Activated CD4-positive, alpha-beta T cell treated with anti-CD3 and anti-CD28 coated beads for 36 hours (primary cell): Measurements from ENCODE around the gene NR4A1. TPM values are rescaled to one million over a fixed set of nuclear protein-coding genes. Genes with fewer than 3 reads are reported as not detected.

ENCODE experiments used
- ATAC-seq: fragments of 200-7000 bp; cut with Tn5 transposase; one replicate; pipeline ENCODE4 v1.10.0; 2021; ENCODE audit warnings: mild to moderate bottlenecking, moderate library complexity
- CTCF ChIA-PET: fragments of 350-600 bp; sonication (Branson Sonifier 250); formaldehyde crosslinking; loops from one replicate; lab custom pipeline; 2021; ENCODE audit warnings: antibody characterized with exemption; lab: Charles Lee
- POLR2A ChIA-PET: fragments of 350-600 bp; sonication (Branson Sonifier 250); formaldehyde crosslinking; loops from one replicate; lab custom pipeline; 2021; ENCODE audit warnings: antibody characterized with exemption, inconsistent platforms; lab: Charles Lee
- DNase-seq: peaks from one replicate; pipeline ENCODE4 v3.0.0-alpha.2; 2020
- H3K27ac Mint-ChIP-seq: one replicate; pipeline ENCODE4 v1.8.0; 2021; ENCODE audit warnings: mixed read lengths
- H3K27me3 Mint-ChIP-seq: one replicate; pipeline ENCODE4 v1.8.0; 2021; ENCODE audit warnings: mixed read lengths
- H3K36me3 Mint-ChIP-seq: one replicate; pipeline ENCODE4 v1.8.0; 2021; ENCODE audit warnings: low read depth, mixed read lengths
- H3K4me1 Mint-ChIP-seq: one replicate; pipeline ENCODE4 v1.8.0; 2021; ENCODE audit warnings: mixed read lengths
- H3K4me3 Mint-ChIP-seq: one replicate; pipeline ENCODE4 v1.8.0; 2021; ENCODE audit warnings: mild to moderate bottlenecking, moderate library complexity, mixed read lengths
- H3K9me3 Mint-ChIP-seq: one replicate; pipeline ENCODE4 v1.8.0; 2021; ENCODE audit warnings: low read depth, mixed read lengths
- intact Hi-C, 2 experiments: fragments of 100-400 bp; cut with DNase I in 1 of 2; cut with micrococcal nuclease in 1 of 2; formaldehyde crosslinking; loops; one replicate each; pipeline versions ENCODE4 v1.14.2 to v1.15.1; 2022 to 2024; cut with DNase I, micrococcal nuclease
- total RNA-seq, 2 experiments: library from RNA; stranded (reverse); gene quantifications; one replicate each; pipeline ENCODE4 v1.2.3, GENCODE V29; 2021

NR4A1 gene
- total RNA-seq, 2 experiments from 2014 or later = 69.4 to 72.8 TPM

- H3K27ac Mint-ChIP-seq = peak within 1 kb of the TSS; percentile 99
- no peaks in the 10 kb centered on the region for H3K9me3 Mint-ChIP-seq
- POLR2A ChIA-PET = interaction anchor here (0.8 to 1.7 kb wide), 7 partner anchors 18 to 936 kb away, joined by 3 to 10 read pairs (median 4); partner anchors contain the start of gene NR4A1
- peak; percentile 92 for DNase-seq
- peaks cover 26% of the 10 kb centered on the region for H3K36me3 Mint-ChIP-seq
- H3K27me3 Mint-ChIP-seq = no peaks in the 10 kb centered on the region
- CTCF ChIA-PET = interaction anchor here (0.6 to 11.6 kb wide), 11 partner anchors 9 to 1228 kb away, joined by 3 to 253 read pairs (median 4); partner anchors contain the start of gene NR4A1
- peak within 1 kb of the TSS; percentile 99 for H3K4me3 Mint-ChIP-seq
- intact Hi-C loops = loop anchor here (1.0 to 10.0 kb wide), 8 partner anchors 18 to 937 kb away; partner anchors contain the start of genes NR4A1 (in 2 of the 2), EIF4B (in 1 of the 2) and TAMALIN (in 1 of the 2)
- peak; percentile 95 for ATAC-seq
- peaks cover 56% of the 10 kb centered on the region for H3K4me1 Mint-ChIP-seq
Observed at GRCh38 chr12:52069327-52070184, 18.3 kb downstream of the NR4A1 start, which contains the start of gene ATG101. Gene ATG101 (plus strand): TSS chr12:52069978. CDS start chr12:52073651, 3,673 bp downstream.

GRCh38 chr12:52070185-52070925 is 19.1 kb downstream of the NR4A1 start:
- POLR2A ChIA-PET = interaction anchor here (0.6 to 1.7 kb wide), 6 partner anchors 11 to 935 kb away, joined by 3 to 10 read pairs (median 5); partner anchors contain the start of gene NR4A1
- no peaks in the 10 kb centered on the region for H3K9me3 Mint-ChIP-seq
- H3K27ac Mint-ChIP-seq = peak overlapping the region; percentile 99
- DNase-seq (no peak), ATAC-seq (no peak)
- intact Hi-C loops = no loop called here
- no peaks in the 10 kb centered on the region for H3K27me3 Mint-ChIP-seq
- H3K36me3 Mint-ChIP-seq = peaks cover 31% of the 10 kb centered on the region
- H3K4me3 Mint-ChIP-seq = peak overlapping the region; percentile 99
- CTCF ChIA-PET = interaction anchor here (0.6 to 11.6 kb wide), 13 partner anchors 9 to 1985 kb away, joined by 3 to 253 read pairs (median 4); partner anchors contain the start of genes NR4A1 and SMARCD1
- peaks cover 56% of the 10 kb centered on the region for H3K4me1 Mint-ChIP-seq

DNA sequence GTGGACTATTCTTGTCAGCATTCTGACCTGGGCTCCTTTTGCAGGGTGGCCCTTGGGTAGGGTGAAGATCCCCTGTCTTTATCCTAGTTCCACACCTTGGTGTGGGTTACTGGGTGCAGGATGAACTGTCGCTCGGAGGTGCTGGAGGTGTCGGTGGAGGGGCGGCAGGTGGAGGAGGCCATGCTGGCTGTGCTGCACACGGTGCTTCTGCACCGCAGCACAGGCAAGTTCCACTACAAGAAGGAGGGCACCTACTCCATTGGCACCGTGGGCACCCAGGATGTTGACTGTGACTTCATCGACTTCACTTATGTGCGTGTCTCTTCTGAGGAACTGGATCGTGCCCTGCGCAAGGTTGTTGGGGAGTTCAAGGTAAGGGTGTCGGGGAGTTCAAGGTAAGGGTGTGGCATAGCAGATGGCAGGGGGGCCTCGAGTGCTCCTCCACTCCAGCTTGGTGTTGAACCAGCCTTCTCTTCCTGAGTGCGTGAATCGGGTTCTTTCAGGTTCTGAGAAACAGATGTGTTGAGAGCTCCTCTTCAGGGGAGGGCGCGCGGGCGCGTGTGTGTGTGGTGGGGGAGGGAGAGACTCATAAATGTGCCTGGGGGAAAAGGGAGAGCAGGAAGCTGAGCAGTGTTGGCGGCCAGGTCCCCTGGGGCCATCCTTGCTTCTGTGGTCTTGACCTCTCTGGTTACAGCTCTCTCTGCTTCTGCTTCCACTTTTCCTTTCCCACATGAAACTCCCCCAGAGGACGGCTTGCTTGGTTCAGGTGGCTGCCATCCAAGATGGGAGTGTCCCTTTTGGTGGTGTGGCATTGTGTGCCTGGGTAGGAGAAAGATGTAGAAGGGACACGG is 22.5 kb downstream of the NR4A1 start:
- Mint-ChIP-seq H3K27ac (peak overlapping the region; percentile 73), H3K9me3 (no peaks in the 10 kb centered on the region), H3K4me1 (peaks cover 45% of the 10 kb centered on the region), H3K4me3 (peak overlapping the region; percentile 4), H3K36me3 (peaks cover 42% of the 10 kb centered on the region), H3K27me3 (no peaks in the 10 kb centered on the region)
- ATAC-seq (no peak), DNase-seq (no peak)
- ChIA-PET POLR2A (no interaction called here), CTCF (interaction anchor here (2.5 to 11.6 kb wide), 3 partner anchors 8 to 44 kb away, joined by 13 to 253 read pairs (median 36); partner anchors contain the start of gene NR4A1)
- intact Hi-C loops = no loop called here

- ATAC-seq = no peak
- ChIA-PET CTCF (interaction anchor here (11.6 kb wide), 1 partner anchor 46 kb away, joined by 253 read pairs; no protein-coding TSS in a partner anchor), POLR2A (no interaction called here)
- Mint-ChIP-seq H3K36me3 (peaks cover 41% of the 10 kb centered on the region), H3K4me1 (peaks cover 38% of the 10 kb centered on the region), H3K9me3 (no peaks in the 10 kb centered on the region), H3K27ac (no peak overlapping the region), H3K4me3 (no peak overlapping the region), H3K27me3 (no peaks in the 10 kb centered on the region)
- DNase-seq = no peak
- intact Hi-C loops = no loop called here
Observed at GRCh38 chr12:52074971-52075724, 23.9 kb downstream of the NR4A1 start.

GRCh38 chr12:52076811-52077210 is 25.6 kb downstream of the NR4A1 start:
- ChIA-PET POLR2A (no interaction called here), CTCF (interaction anchor here (0.6 to 11.6 kb wide), 3 partner anchors 10 to 47 kb away, joined by 3 to 253 read pairs (median 5); no protein-coding TSS in a partner anchor)
- peaks cover 37% of the 10 kb centered on the region for H3K36me3 Mint-ChIP-seq
- H3K4me3 Mint-ChIP-seq = no peak overlapping the region
- ATAC-seq (no peak), DNase-seq (no peak)
- no peaks in the 10 kb centered on the region for H3K27me3 Mint-ChIP-seq
- H3K9me3 Mint-ChIP-seq = no peaks in the 10 kb centered on the region
- no peak overlapping the region for H3K27ac Mint-ChIP-seq
- intact Hi-C loops = no loop called here
- H3K4me1 Mint-ChIP-seq = peaks cover 26% of the 10 kb centered on the region

DNA sequence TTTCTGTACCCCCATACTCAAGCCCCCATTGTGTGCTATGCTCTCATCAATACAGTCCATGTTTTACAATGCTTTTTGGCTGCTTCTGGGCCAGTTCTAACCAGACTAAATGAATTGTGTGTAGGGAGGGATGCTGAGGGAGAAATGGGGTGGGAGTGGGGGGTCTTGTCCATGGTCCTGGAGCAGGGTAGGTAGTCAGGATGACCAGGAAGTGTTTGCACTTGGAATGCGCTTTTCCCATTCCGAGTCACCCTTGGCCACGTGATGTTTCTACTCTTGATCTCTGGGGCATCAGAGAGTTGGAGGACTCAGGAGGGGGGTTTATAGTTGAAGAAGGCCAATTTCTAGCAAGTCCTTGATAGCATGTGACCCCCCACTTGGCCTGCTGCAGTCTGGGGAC is 27.0 kb downstream of the NR4A1 start:
- CTCF ChIA-PET = interaction anchor here (0.6 to 3.0 kb wide), 3 partner anchors 20 to 1277 kb away, joined by 3 to 16 read pairs (median 3); no protein-coding TSS in a partner anchor
- intact Hi-C loops = no loop called here
- Mint-ChIP-seq H3K4me3 (no peak overlapping the region), H3K27me3 (no peaks in the 10 kb centered on the region), H3K9me3 (no peaks in the 10 kb centered on the region), H3K36me3 (peaks cover 28% of the 10 kb centered on the region), H3K27ac (no peak overlapping the region), H3K4me1 (peaks cover 18% of the 10 kb centered on the region)
- POLR2A ChIA-PET = no interaction called here
- ATAC-seq (no peak), DNase-seq (no peak)

DNA sequence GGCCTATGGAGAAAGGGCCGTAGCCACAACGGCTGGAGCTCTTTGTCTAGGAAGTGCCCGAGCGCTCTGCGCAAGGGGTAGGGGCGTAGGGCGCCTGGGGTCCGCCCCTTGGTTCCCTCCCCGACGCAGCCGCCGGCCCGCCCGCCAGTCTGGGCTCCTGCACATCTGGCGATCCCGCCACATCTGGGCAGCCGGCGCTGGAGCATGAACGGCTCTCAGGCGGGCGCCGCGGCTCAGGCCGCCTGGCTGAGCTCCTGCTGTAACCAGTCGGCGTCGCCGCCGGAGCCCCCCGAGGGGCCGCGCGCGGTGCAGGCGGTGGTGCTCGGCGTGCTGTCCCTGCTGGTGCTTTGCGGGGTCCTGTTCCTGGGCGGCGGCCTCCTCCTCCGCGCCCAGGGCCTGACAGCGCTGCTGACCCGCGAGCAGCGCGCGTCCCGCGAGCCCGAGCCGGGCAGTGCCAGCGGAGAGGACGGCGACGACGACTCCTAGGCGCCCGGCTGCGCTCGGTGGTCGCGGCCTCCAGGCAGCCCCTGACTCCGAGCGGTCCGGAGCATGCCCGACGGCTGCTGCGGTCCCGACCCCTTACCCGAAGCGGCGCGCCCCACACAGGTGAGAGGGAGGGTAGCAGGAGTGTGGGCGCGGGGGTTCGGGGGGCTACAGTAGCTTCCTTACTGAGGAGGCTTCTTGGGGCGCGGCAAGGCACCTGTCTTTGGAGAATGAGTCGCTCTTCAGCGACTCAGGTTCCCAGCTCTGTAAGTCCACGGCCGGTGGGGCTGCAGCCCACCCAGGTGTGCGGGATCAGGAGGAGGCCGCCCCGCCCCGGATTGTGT is 28.5 kb downstream of the NR4A1 start, which contains the start of gene SMIM41:
SMIM41 (plus strand) TSS at position 129 of the 827 bp plus-strand sequence; CDS start at position 205, 76 bp downstream.
- CTCF ChIA-PET = interaction anchor here (0.6 to 3.0 kb wide), 3 partner anchors 11 to 100 kb away, joined by 3 to 16 read pairs (median 5); no protein-coding TSS in a partner anchor
- Mint-ChIP-seq H3K27me3 (no peaks in the 10 kb centered on the region), H3K27ac (no peak within 1 kb of the TSS), H3K4me1 (peaks cover 8% of the 10 kb centered on the region), H3K9me3 (no peaks in the 10 kb centered on the region), H3K36me3 (peaks cover 14% of the 10 kb centered on the region), H3K4me3 (no peak within 1 kb of the TSS)
- intact Hi-C loops = no loop called here
- DNase-seq (no peak), ATAC-seq (no peak)
- POLR2A ChIA-PET = no interaction called here

GRCh38 chr12:52080403-52081251 is 29.4 kb downstream of the NR4A1 start:
- no peaks in the 10 kb centered on the region for H3K27me3 Mint-ChIP-seq
- intact Hi-C loops = no loop called here
- H3K27ac Mint-ChIP-seq = no peak overlapping the region
- peaks cover 11% of the 10 kb centered on the region for H3K36me3 Mint-ChIP-seq
- no peak overlapping the region for H3K4me3 Mint-ChIP-seq
- H3K9me3 Mint-ChIP-seq = no peaks in the 10 kb centered on the region
- H3K4me1 Mint-ChIP-seq = peaks cover 8% of the 10 kb centered on the region
- DNase-seq (no peak), ATAC-seq (no peak)
- ChIA-PET CTCF (interaction anchor here (0.6 to 3.3 kb wide), 9 partner anchors 8 to 926 kb away, joined by 3 to 69 read pairs (median 10); no protein-coding TSS in a partner anchor), POLR2A (interaction anchor here (1.0 kb wide), 1 partner anchor 10 kb away, joined by 3 read pairs; no protein-coding TSS in a partner anchor)
